Activated T-cell treated with anti-CD3 and anti-CD28 coated beads for 1 hour (primary cell): ENCODE results near the gene SLC10A4.
"Not testable (repeated sequence)": the region's sequence is repeated elsewhere in the genome, so short reads cannot be mapped to it uniquely, and the experiment has no call there.

Experiments
- DNase-seq: peaks from one replicate; pipeline ENCODE4 v3.0.0-alpha.2; 2020; ENCODE audit warnings: low read depth

Gene SLC10A4

GRCh38 chr4:48483006-48483776 lies at the start of gene SLC10A4:
Gene SLC10A4, plus strand, starts transcription at chr4:48483343. Its CDS starts 219 bp downstream, at chr4:48483562.
- DNase-seq, result no peak

- no peak for DNase-seq
Measured at GRCh38 chr4:48436318-48436717, 46.8 kb upstream of the SLC10A4 start.

- DNase-seq, result no peak
Measured at GRCh38 chr4:48439988-48440387, 43.2 kb upstream of the SLC10A4 start.

GRCh38 chr4:48440914-48441313 lies 42.2 kb upstream of the SLC10A4 start:
- DNase-seq, result not testable (repeated sequence)

GRCh38 chr4:48445704-48446103 lies 37.4 kb upstream of the SLC10A4 start:
- DNase-seq, result no peak

- no peak for DNase-seq
Measured at GRCh38 chr4:48446642-48447041, 36.5 kb upstream of the SLC10A4 start.

- DNase-seq, result no peak
Measured at GRCh38 chr4:48449151-48449550, 34.0 kb upstream of the SLC10A4 start.

GRCh38 chr4:48450740-48451139 lies 32.4 kb upstream of the SLC10A4 start:
- no peak for DNase-seq

- DNase-seq, result not testable (repeated sequence)
Measured at GRCh38 chr4:48451656-48452055, 31.5 kb upstream of the SLC10A4 start.

- DNase-seq, result no peak
Measured at GRCh38 chr4:48454591-48454990, 28.6 kb upstream of the SLC10A4 start.

- DNase-seq, result no peak
Measured at GRCh38 chr4:48461000-48461399, 22.1 kb upstream of the SLC10A4 start.

- no peak for DNase-seq
Measured at GRCh38 chr4:48462363-48462762, 20.8 kb upstream of the SLC10A4 start.

- DNase-seq, result no peak
Measured at GRCh38 chr4:48467442-48467841, 15.7 kb upstream of the SLC10A4 start.

- no peak for DNase-seq
Measured at GRCh38 chr4:48467891-48468290, 15.3 kb upstream of the SLC10A4 start.

- no peak for DNase-seq
Measured at GRCh38 chr4:48470137-48470536, 13.0 kb upstream of the SLC10A4 start.

- DNase-seq, result no peak
Measured at GRCh38 chr4:48470570-48470969, 12.6 kb upstream of the SLC10A4 start.

- no peak for DNase-seq
Measured at GRCh38 chr4:48472794-48473193, 10.3 kb upstream of the SLC10A4 start.

GRCh38 chr4:48475770-48476169 lies 7.4 kb upstream of the SLC10A4 start:
- no peak for DNase-seq

GRCh38 chr4:48478273-48478672 lies 4.9 kb upstream of the SLC10A4 start:
- DNase-seq, result no peak

GRCh38 chr4:48481581-48481980 lies 1.6 kb upstream of the SLC10A4 start:
- DNase-seq, result no peak

GRCh38 chr4:48483777-48484493 lies 792 bp downstream of the SLC10A4 start:
- no peak for DNase-seq

- DNase-seq, result no peak
Measured at GRCh38 chr4:48484494-48485168, 1.5 kb downstream of the SLC10A4 start.

GRCh38 chr4:48489683-48490011 lies 6.5 kb downstream of the SLC10A4 start:
- DNase-seq, result no peak
